ENCODE results near the gene CASP10. TPM values are rescaled to one million over a fixed set of nuclear protein-coding genes. Genes with fewer than 3 reads are reported as not detected.

The CASP10 gene
- total and polyA plus RNA-seq, 2 of the 8 experiments (the other 6 are each of a cell fraction or from before 2014, with no cell fraction given) = 2.3 to 4.0 TPM

GRCh38 chr2:201144101-201145051 is 38.6 kb upstream of the CASP10 start (continued):
- TF ChIP-seq, protein P1, sequence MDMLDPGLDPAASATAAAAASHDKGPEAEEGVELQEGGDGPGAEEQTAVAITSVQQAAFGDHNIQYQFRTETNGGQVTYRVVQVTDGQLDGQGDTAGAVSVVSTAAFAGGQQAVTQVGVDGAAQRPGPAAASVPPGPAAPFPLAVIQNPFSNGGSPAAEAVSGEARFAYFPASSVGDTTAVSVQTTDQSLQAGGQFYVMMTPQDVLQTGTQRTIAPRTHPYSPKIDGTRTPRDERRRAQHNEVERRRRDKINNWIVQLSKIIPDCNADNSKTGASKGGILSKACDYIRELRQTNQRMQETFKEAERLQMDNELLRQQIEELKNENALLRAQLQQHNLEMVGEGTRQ (IDR thresholded peaks at IDR 0.05; ENCODE audit: low read length) = no peak
- TF ChIP-seq SP2 (IDR thresholded peaks at IDR 0.05; ENCODE audit: low read length) (no peak), TBP (IDR thresholded peaks at IDR 0.05; ENCODE audit: low read depth, low read length) (no peak), SAP30 (IDR thresholded peaks at IDR 0.05; ENCODE audit: insufficient read depth, insufficient replicate concordance, low read length) (no peak), CBX8 (IDR thresholded peaks at IDR 0.05; ENCODE audit: borderline replicate concordance, low read depth, low read length) (no peak), KDM1A (IDR thresholded peaks at IDR 0.05; ENCODE audit: borderline replicate concordance, low read length) (no peak), RBBP5 (IDR thresholded peaks at IDR 0.05; ENCODE audit: borderline replicate concordance, low read depth, low read length) (no peak), BCL11A (IDR thresholded peaks at IDR 0.05; ENCODE audit: low read depth in 2 of 2, low read length in 2 of 2) (no peak), SIRT6 (IDR thresholded peaks at IDR 0.05; ENCODE audit: low read length) (no peak)

All from H1 (cell line).